HCT116 (cell line): Measurements from ENCODE around the gene ZNF611.
"Not testable (repeated sequence)": the region's sequence is repeated elsewhere in the genome, so short reads cannot be mapped to it uniquely, and the experiment has no call there.

ENCODE experiments used
- ATF3 ChIP-seq: IDR thresholded peaks from 2 replicates; pipeline ENCODE4 v1.6.1; 2012
- CTCF ChIP-seq, 3 experiments: fragments of 200-600 bp in 1 of 3; sonication (generic) in 1 of 3; IDR thresholded peaks in 2 of 3; conservative IDR thresholded peaks in 1 of 3; 2 replicates each; pipeline ENCODE4 v1.5.1; 2012 to 2017; ENCODE audit warnings: low read depth in 2 of 3, low read length in 2 of 3, antibody characterized with exemption in 1 of 3, borderline replicate concordance in 1 of 3, control low read depth in 1 of 3, mild to moderate bottlenecking in 1 of 3, mixed read lengths in 1 of 3, mixed run types in 1 of 3, moderate library complexity in 1 of 3; ENCODE audit not compliant: insufficient read depth in 1 of 3
- EZH2 ChIP-seq: fragments of 200-600 bp; sonication (generic); IDR thresholded peaks from 2 replicates; pipeline ENCODE4 v1.6.1; 2017; ENCODE audit warnings: antibody characterized with exemption, mixed run types
- EZH2phosphoT487 ChIP-seq: fragments of 200-600 bp; IDR thresholded peaks from 2 replicates; pipeline ENCODE4 v1.6.1; 2018; ENCODE audit warnings: antibody characterized with exemption, borderline replicate concordance
- JUND ChIP-seq: IDR thresholded peaks from 2 replicates; pipeline ENCODE4 v1.6.1; 2012
- POLR2A ChIP-seq: IDR thresholded peaks from 2 replicates; pipeline ENCODE4 v1.7.0; 2011; ENCODE audit warnings: borderline replicate concordance; ENCODE audit not compliant: insufficient read depth, insufficient read length; ENCODE audit errors: extremely low read depth
- REST ChIP-seq: IDR thresholded peaks from 2 replicates; pipeline ENCODE4 v1.6.1; 2012; ENCODE audit warnings: low read depth
- SRF ChIP-seq: IDR thresholded peaks from 2 replicates; pipeline ENCODE4 v1.6.1; 2012; ENCODE audit warnings: low read depth
- TCF7L2 ChIP-seq: IDR thresholded peaks from 2 replicates; pipeline ENCODE4 v1.7.0; 2011; ENCODE audit warnings: borderline replicate concordance, inconsistent platforms; ENCODE audit not compliant: insufficient read depth, insufficient read length; ENCODE audit errors: extremely low read depth
- ZBTB33 ChIP-seq: IDR thresholded peaks from 2 replicates; pipeline ENCODE4 v1.6.1; 2011; ENCODE audit warnings: mild to moderate bottlenecking, low read length, moderate library complexity; ENCODE audit not compliant: insufficient replicate concordance; ENCODE audit errors: extremely low read depth

GRCh38 chr19:52675239-52675638 lies 59.6 kb downstream of the ZNF611 start:
- TF ChIP-seq CTCF (IDR thresholded peaks at IDR 0.05 in 2 of 3, conservative IDR thresholded peaks at IDR 0.05 in 1 of 3; ENCODE audit: borderline replicate concordance in 1 of 3, insufficient read depth in 1 of 3, low read depth in 2 of 3, low read length in 2 of 3); REST; EZH2; SRF; JUND; TCF7L2; ZBTB33; EZH2phosphoT487; ATF3; POLR2A: not testable (repeated sequence)
